ENCODE data around the gene TBX10. TPM values are rescaled to one million over a fixed set of nuclear protein-coding genes. Genes with fewer than 3 reads are reported as not detected.

TBX10 gene
- total and polyA plus RNA-seq, 4 donors: not detected

DNA sequence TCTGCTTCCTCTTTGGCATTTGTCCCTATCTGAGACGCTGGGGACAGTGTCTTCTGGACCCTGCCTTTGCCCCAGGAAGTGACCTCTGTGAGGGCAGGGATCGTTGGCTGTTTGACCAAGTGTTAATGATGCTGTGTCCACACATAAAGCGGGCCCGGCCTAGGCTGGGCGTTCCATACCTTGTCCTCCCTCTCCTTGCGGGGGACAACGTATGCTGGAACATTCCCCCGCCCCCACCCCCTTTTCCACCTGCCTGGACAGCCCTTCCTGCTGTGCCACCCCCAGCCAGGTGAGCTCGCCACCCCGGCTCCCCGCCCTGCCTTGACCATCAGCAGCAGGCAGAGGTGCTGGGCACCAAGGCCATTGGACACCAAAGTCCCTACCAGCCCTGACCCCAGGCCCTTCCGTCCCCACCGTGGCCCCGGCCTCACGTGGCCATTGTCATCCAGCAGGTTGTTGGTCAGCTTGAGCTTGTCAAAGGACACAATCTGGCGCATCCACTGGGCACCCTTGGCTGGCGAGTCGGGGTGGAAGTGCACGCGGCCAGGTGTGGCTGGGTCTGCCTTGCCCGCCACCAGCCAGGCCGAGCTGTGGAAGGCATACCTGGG is 5.7 kb downstream of the TBX10 start:
- DNase-seq: no peak
- H3K27me3 ChIP-seq (ENCODE audit: control insufficient read depth in 3 of 3, insufficient read depth in 3 of 3, low read length in 2 of 3): no peaks in the 10 kb centered on the region
- H3K36me3 ChIP-seq (ENCODE audit: control insufficient read depth in 4 of 4, insufficient read depth in 4 of 4, low read length in 4 of 4): no peaks in the 10 kb centered on the region
- H3K4me3 ChIP-seq: no peak overlapping the region
- ATAC-seq (ENCODE audit: insufficient read depth, low FRiP score): no peak
- WGBS, 2 donors: 81 to 87% methylated on average over 22 of the region's 22 CpGs
- H3K9ac ChIP-seq (ENCODE audit: insufficient read depth in 1 of 2, low read length in 2 of 2): no peak overlapping the region
- TF ChIP-seq, protein P1, sequence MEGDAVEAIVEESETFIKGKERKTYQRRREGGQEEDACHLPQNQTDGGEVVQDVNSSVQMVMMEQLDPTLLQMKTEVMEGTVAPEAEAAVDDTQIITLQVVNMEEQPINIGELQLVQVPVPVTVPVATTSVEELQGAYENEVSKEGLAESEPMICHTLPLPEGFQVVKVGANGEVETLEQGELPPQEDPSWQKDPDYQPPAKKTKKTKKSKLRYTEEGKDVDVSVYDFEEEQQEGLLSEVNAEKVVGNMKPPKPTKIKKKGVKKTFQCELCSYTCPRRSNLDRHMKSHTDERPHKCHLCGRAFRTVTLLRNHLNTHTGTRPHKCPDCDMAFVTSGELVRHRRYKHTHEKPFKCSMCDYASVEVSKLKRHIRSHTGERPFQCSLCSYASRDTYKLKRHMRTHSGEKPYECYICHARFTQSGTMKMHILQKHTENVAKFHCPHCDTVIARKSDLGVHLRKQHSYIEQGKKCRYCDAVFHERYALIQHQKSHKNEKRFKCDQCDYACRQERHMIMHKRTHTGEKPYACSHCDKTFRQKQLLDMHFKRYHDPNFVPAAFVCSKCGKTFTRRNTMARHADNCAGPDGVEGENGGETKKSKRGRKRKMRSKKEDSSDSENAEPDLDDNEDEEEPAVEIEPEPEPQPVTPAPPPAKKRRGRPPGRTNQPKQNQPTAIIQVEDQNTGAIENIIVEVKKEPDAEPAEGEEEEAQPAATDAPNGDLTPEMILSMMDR (IDR thresholded peaks at IDR 0.05; ENCODE audit: control extremely low read depth, extremely low read depth): no peak
- H3K27ac ChIP-seq (ENCODE audit: low read depth in 1 of 2, low read length in 1 of 2): no peak overlapping the region
- no peaks in the 10 kb centered on the region for H3K9me3 ChIP-seq (ENCODE audit: control insufficient read depth in 4 of 4, insufficient read depth in 3 of 4, low read length in 3 of 4)
- peaks cover 0 to 8% (median 4%) of the 10 kb centered on the region in 5 donors for H3K4me1 ChIP-seq (ENCODE audit: control insufficient read depth in 5 of 5, insufficient read depth in 5 of 5, low read length in 5 of 5)

DNA sequence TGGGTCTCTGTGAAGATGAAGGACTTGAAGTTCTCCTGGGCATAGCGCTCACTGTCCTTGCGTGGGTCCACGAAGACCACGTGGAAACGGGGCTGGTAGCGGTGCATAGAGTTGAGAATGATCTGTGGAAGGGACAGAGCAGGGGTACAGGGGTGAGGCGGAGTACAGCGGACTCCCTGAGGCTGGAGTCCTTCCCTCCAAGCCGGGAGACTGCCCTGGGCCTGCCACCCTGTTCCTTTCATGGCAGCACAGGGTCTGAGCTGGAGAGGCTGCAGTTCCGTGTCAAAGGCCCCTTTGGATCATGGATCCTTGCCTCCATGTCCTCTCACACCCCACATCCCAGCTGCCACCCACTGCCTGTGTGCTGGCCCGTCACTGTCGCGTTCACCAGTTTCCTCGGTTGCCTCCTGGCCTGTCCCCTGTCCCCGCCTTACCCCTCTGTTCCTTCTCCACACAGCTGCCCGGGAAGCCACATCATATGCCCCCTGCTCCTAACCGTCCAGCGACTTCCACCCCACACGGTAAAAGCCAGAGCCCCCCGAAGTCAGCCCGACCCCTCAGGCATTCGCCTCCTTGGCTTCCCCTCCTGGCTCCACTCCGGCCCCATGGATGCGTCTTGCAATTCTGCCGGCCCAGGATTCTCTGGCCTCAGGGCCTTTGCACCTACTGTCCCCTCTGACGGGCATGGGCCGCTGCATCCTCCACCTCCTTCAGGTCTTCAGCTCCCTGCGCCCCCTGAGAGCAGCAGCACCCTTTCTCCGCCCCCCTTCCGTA is 6.4 kb downstream of the TBX10 start:
- ATAC-seq (ENCODE audit: insufficient read depth, low FRiP score): no peak
- H3K27me3 ChIP-seq (ENCODE audit: control insufficient read depth in 3 of 3, insufficient read depth in 3 of 3, low read length in 2 of 3): no peaks in the 10 kb centered on the region
- WGBS, 2 donors: 90 to 91% methylated on average over 30 of the region's 30 CpGs
- H3K4me3 ChIP-seq: no peak overlapping the region
- H3K27ac ChIP-seq (ENCODE audit: low read depth in 1 of 2, low read length in 1 of 2): no peak overlapping the region
- H3K36me3 ChIP-seq (ENCODE audit: control insufficient read depth in 4 of 4, insufficient read depth in 4 of 4, low read length in 4 of 4): no peaks in the 10 kb centered on the region
- H3K9ac ChIP-seq (ENCODE audit: insufficient read depth in 1 of 2, low read length in 2 of 2): no peak overlapping the region
- no peak for DNase-seq
- no peaks in the 10 kb centered on the region for H3K9me3 ChIP-seq (ENCODE audit: control insufficient read depth in 4 of 4, insufficient read depth in 3 of 4, low read length in 3 of 4)
- TF ChIP-seq, protein P1 (IDR thresholded peaks at IDR 0.05; ENCODE audit: control extremely low read depth, extremely low read depth): no peak
- peaks cover 0 to 8% (median 4%) of the 10 kb centered on the region in 5 donors for H3K4me1 ChIP-seq (ENCODE audit: control insufficient read depth in 5 of 5, insufficient read depth in 5 of 5, low read length in 5 of 5)

DNA sequence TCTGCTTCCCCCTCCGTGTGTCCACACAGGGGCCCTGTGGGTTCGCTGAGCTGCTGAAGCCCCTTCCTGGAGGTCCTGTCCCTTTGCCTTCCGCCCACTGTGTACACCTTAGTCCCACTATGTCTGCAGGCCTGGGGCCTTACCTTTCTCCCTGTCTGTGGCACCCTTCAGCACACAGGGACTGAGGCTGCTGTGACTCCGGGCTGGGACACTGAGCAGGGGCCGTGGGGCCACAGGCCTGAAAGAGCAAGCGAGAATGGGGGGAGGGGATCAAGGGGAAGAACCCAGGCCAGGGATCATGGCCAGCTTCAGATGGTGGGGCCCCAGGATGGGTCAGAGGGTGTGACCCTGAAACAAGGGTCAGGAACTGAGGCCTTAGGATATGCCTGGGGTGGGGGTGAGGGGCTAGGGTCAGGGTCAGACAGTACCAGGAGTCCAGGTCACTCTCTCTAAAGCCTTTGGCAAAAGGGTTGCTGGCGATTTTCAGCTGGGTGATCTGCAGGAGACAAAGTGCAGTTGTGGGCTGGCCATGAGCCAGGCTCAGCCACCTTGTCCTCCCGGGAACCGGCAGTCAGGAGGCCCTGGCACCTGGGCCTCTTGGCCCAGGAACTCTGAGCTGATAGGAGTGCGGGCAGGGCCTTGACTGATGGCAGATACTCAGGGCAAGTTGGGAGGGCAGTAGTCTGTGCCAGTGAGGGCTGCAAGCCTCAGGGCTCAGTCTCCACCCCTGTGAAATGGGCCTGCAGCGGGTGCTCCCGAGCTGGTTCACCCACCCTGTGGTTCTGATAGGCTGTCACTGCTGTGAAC is 7.2 kb downstream of the TBX10 start:
- ATAC-seq (ENCODE audit: insufficient read depth, low FRiP score) (no peak), DNase-seq (peak in 1 of 3 donors; percentile 39)
- no peak overlapping the region for H3K4me3 ChIP-seq
- 77 to 79% methylated on average over 12 of the region's 12 CpGs for WGBS, 2 donors
- TF ChIP-seq, protein P1 (IDR thresholded peaks at IDR 0.05; ENCODE audit: control extremely low read depth, extremely low read depth): no peak
- H3K36me3 ChIP-seq (ENCODE audit: control insufficient read depth in 4 of 4, insufficient read depth in 4 of 4, low read length in 4 of 4): no peaks in the 10 kb centered on the region
- no peaks in the 10 kb centered on the region for H3K9me3 ChIP-seq (ENCODE audit: control insufficient read depth in 4 of 4, insufficient read depth in 3 of 4, low read length in 3 of 4)
- no peak overlapping the region for H3K9ac ChIP-seq (ENCODE audit: insufficient read depth in 1 of 2, low read length in 2 of 2)
- H3K27me3 ChIP-seq (ENCODE audit: control insufficient read depth in 3 of 3, insufficient read depth in 3 of 3, low read length in 2 of 3): no peaks in the 10 kb centered on the region
- peaks cover 0 to 8% (median 4%) of the 10 kb centered on the region in 5 donors for H3K4me1 ChIP-seq (ENCODE audit: control insufficient read depth in 5 of 5, insufficient read depth in 5 of 5, low read length in 5 of 5)
- H3K27ac ChIP-seq (ENCODE audit: low read depth in 1 of 2, low read length in 1 of 2): no peak overlapping the region

Data from lung (tissue), 12 donors.